B cell (primary cell): ENCODE data around the gene NECTIN1. TPM values are rescaled to one million over a fixed set of nuclear protein-coding genes. Genes with fewer than 3 reads are reported as not detected.

Experiments
- ATAC-seq: fragments of 200-7000 bp; cut with Tn5 transposase; one replicate; pipeline ENCODE4 v1.10.0; 2021; ENCODE audit warnings: low read depth, mild to moderate bottlenecking, moderate number of reproducible peaks, moderate library complexity
- CTCF ChIA-PET: fragments of 350-600 bp; sonication (Branson Sonifier 250); formaldehyde crosslinking; loops from one replicate; lab custom pipeline; 2021; ENCODE audit warnings: antibody characterized with exemption, inconsistent platforms; lab: Charles Lee
- POLR2A ChIA-PET: fragments of 350-600 bp; sonication (Branson Sonifier 250); formaldehyde crosslinking; loops from one replicate; lab custom pipeline; 2021; ENCODE audit warnings: antibody characterized with exemption; lab: Charles Lee
- DNase-seq: peaks from one replicate; pipeline ENCODE4 v3.0.0; 2013
- H2AFZ ChIP-seq: 2 replicates; pipeline ENCODE4 v1.6.1; 2012; ENCODE audit warnings: mild to moderate bottlenecking, low read depth, low read length; ENCODE audit not compliant: insufficient read depth, poor library complexity, severe bottlenecking
- H3K27ac ChIP-seq, 2 donors: 1 replicate in 1 of 2; 2 replicates in 1 of 2; pipeline ENCODE4 v1.5.1; 2012 to 2013; ENCODE audit warnings: low read length in 2 of 2, mild to moderate bottlenecking in 2 of 2, moderate library complexity in 1 of 2
- H3K27me3 ChIP-seq, 4 experiments: fragments of 200-600 bp in 1 of 4; sonication (generic) in 1 of 4; replicated peaks in 1 of 4; 1 replicate in 2 of 4; 2 replicates in 2 of 4; pipeline versions ENCODE4 v1.6.1 to v1.7.0; 2013 to 2016; ENCODE audit warnings: low read length in 3 of 4, mild to moderate bottlenecking in 2 of 4, mixed read lengths in 1 of 4, moderate library complexity in 1 of 4; ENCODE audit not compliant: insufficient read depth in 4 of 4, control insufficient read depth in 3 of 4; ENCODE audit errors: control extremely low read depth in 1 of 4
- H3K36me3 ChIP-seq, 2 experiments: replicated peaks in 1 of 2; 1 replicate in 1 of 2; 2 replicates in 1 of 2; pipeline versions ENCODE4 v1.6.1 to v1.7.1; 2013; ENCODE audit warnings: low read length in 1 of 2; ENCODE audit not compliant: insufficient read depth in 2 of 2, control insufficient read depth in 1 of 2; ENCODE audit errors: control extremely low read depth in 1 of 2, extremely low read depth in 1 of 2
- H3K4me1 ChIP-seq, 2 donors: fragments of 200-600 bp in 1 of 2; sonication (generic) in 1 of 2; 1 replicate in 1 of 2; 2 replicates in 1 of 2; pipeline versions ENCODE4 v1.5.1 to v1.6.1; 2013 to 2017; ENCODE audit warnings: low read length in 2 of 2; ENCODE audit not compliant: control insufficient read depth in 2 of 2, insufficient read depth in 2 of 2
- H3K4me2 ChIP-seq: replicated peaks from 2 replicates; pipeline ENCODE3; 2012; ENCODE audit warnings: mild to moderate bottlenecking, low read depth, low read length; ENCODE audit not compliant: poor library complexity, severe bottlenecking
- H3K4me3 ChIP-seq, 5 experiments: fragments of 200-600 bp in 1 of 5; sonication (generic) in 1 of 5; 1 replicate in 3 of 5; 2 replicates in 2 of 5; pipeline versions ENCODE4 v1.5.1 to v1.7.0; 2011 to 2016; ENCODE audit warnings: low read length in 4 of 5, mild to moderate bottlenecking in 4 of 5, low read depth in 2 of 5, control low read depth in 1 of 5, moderate library complexity in 1 of 5; ENCODE audit not compliant: insufficient read depth in 1 of 5; ENCODE audit errors: control extremely low read depth in 1 of 5, extremely low read depth in 1 of 5
- H3K79me2 ChIP-seq: fragments of 200-600 bp; sonication (generic); one replicate; pipeline ENCODE4 v1.6.0; 2016; ENCODE audit warnings: low read length; ENCODE audit not compliant: control insufficient read depth, insufficient read depth
- H3K9ac ChIP-seq: fragments of 200-600 bp; sonication (generic); 2 replicates; pipeline ENCODE4 v1.6.1; 2017; ENCODE audit warnings: mild to moderate bottlenecking, low read length, moderate library complexity
- H3K9me3 ChIP-seq, 3 donors: one replicate each; pipeline versions ENCODE4 v1.6.1 to v1.7.1; 2013; ENCODE audit warnings: low read length in 2 of 3; ENCODE audit not compliant: control insufficient read depth in 2 of 3, insufficient read depth in 1 of 3; ENCODE audit errors: control extremely low read depth in 1 of 3
- H4K20me1 ChIP-seq: 2 replicates; pipeline ENCODE4 v1.6.0; 2012; ENCODE audit warnings: mild to moderate bottlenecking, low read length; ENCODE audit not compliant: insufficient read depth, control insufficient read depth, poor library complexity, severe bottlenecking
- H3K27ac Mint-ChIP-seq: one replicate; pipeline ENCODE4 v1.8.0; 2021; ENCODE audit warnings: mixed read lengths
- H3K27me3 Mint-ChIP-seq: one replicate; pipeline ENCODE4 v1.8.0; 2021; ENCODE audit warnings: mixed read lengths
- H3K4me1 Mint-ChIP-seq: one replicate; pipeline ENCODE4 v1.8.0; 2021; ENCODE audit warnings: mixed read lengths
- H3K4me3 Mint-ChIP-seq: one replicate; pipeline ENCODE4 v1.8.0; 2021; ENCODE audit warnings: mixed read lengths
- H3K9me3 Mint-ChIP-seq: one replicate; pipeline ENCODE4 v1.8.0; 2022; ENCODE audit warnings: mixed read lengths; ENCODE audit not compliant: insufficient read depth
- EZH2 ChIP-seq: IDR thresholded peaks from 2 replicates; pipeline ENCODE4 v1.6.1; 2012; ENCODE audit warnings: borderline replicate concordance, low read depth, mild to moderate bottlenecking, moderate library complexity, low read length; ENCODE audit not compliant: insufficient read depth, poor library complexity, severe bottlenecking
- WGBS: methylation state at CpG from one replicate; pipeline ENCODE4 v1.1.5; 2013; ENCODE audit warnings: missing lambda C conversion rate; ENCODE audit not compliant: insufficient coverage; 5-methylcytosine and 5-hydroxymethylcytosine counted together
- intact Hi-C: fragments of 100-400 bp; cut with micrococcal nuclease; formaldehyde crosslinking; loops from one replicate; pipeline ENCODE4 v1.10.0; 2022
- polyA plus RNA-seq: library from polyadenylated mRNA; depleted of rRNA; stranded (reverse); fragments of >200 nt; gene quantifications from 2 replicates; pipeline ENCODE4 v1.2.3, GENCODE V29; 2012
- total RNA-seq, 2 donors: library from RNA; stranded (reverse); fragments of 120-200 nt in 1 of 2; gene quantifications; 1 replicate in 1 of 2; 2 replicates in 1 of 2; pipeline versions ENCODE4 v1.2.3 to v1.2.4, GENCODE V29; 2013 to 2022
- TF ChIP-seq, protein P1 (sequence below): fragments of 200-600 bp; IDR thresholded peaks from one replicate; pipeline ENCODE4 v1.8.0; 2022; ENCODE audit warnings: antibody characterized with exemption, mild to moderate bottlenecking

The NECTIN1 gene
- total and polyA plus RNA-seq, 2 donors (not counting 1 experiment from before 2014, with no cell fraction given) = 2.1 to 3.9 TPM

DNA sequence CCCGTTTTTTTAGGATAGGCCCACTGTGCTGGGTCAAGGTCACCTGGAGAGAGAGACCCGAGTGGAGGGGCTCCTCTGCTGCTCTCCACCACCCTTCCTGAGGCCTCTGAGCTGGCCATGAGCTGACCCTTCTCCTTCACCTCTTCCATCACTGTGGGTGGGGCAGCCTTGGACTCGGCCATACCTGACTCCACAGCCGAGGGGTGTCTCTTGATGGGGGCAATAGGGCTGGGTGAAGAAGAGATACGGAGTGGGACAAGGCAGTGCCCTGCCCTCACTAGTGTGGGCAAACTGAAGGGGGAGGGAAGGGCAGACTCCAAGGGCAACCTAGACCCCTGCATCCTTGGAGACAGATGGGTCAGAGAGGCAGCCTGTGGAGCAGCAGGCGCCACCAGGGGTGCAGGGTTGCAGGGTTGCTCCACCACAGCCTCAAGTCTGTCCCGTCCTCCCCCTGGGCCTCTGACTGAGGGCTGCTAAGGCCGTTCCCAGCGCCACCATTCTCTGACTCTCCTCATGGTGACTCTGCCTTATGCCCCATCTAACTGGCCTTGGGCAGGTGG, 20.1 kb upstream of the NECTIN1 start:
- WGBS = 85% methylated on average over 9 of the region's 9 CpGs
- Mint-ChIP-seq H3K4me3 (no peak overlapping the region), H3K27ac (no peak overlapping the region), H3K27me3 (peaks cover 21% of the 10 kb centered on the region), H3K4me1 (peaks cover 28% of the 10 kb centered on the region), H3K9me3 (no peaks in the 10 kb centered on the region)
- no peaks in the 10 kb centered on the region for H3K36me3 ChIP-seq
- peaks cover 0 to 3% (median 0%) of the 10 kb centered on the region in 4 experiments for H3K27me3 ChIP-seq
- H3K9ac ChIP-seq = no peak overlapping the region
- no peak for DNase-seq
- ChIA-PET CTCF (interaction anchor here (0.9 to 5.3 kb wide), 2 partner anchors 16 to 20 kb away, joined by 3 to 37 read pairs; partner anchors contain the start of gene NECTIN1), POLR2A (no interaction called here)
- no peak for ATAC-seq
- H3K4me2 ChIP-seq = no peak overlapping the region
- H3K9me3 ChIP-seq = no peaks in the 10 kb centered on the region
- no peaks in the 10 kb centered on the region for H4K20me1 ChIP-seq
- no peak overlapping the region for H2AFZ ChIP-seq
- intact Hi-C loops = no loop called here
- peaks cover 30 to 32% of the 10 kb centered on the region in 2 donors for H3K4me1 ChIP-seq
- no peak overlapping the region for H3K27ac ChIP-seq
- H3K4me3 ChIP-seq = no peak overlapping the region
- no peak for TF ChIP-seq EZH2
- TF ChIP-seq, protein P1, sequence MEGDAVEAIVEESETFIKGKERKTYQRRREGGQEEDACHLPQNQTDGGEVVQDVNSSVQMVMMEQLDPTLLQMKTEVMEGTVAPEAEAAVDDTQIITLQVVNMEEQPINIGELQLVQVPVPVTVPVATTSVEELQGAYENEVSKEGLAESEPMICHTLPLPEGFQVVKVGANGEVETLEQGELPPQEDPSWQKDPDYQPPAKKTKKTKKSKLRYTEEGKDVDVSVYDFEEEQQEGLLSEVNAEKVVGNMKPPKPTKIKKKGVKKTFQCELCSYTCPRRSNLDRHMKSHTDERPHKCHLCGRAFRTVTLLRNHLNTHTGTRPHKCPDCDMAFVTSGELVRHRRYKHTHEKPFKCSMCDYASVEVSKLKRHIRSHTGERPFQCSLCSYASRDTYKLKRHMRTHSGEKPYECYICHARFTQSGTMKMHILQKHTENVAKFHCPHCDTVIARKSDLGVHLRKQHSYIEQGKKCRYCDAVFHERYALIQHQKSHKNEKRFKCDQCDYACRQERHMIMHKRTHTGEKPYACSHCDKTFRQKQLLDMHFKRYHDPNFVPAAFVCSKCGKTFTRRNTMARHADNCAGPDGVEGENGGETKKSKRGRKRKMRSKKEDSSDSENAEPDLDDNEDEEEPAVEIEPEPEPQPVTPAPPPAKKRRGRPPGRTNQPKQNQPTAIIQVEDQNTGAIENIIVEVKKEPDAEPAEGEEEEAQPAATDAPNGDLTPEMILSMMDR = no peak
- no peaks in the 10 kb centered on the region for H3K79me2 ChIP-seq

DNA sequence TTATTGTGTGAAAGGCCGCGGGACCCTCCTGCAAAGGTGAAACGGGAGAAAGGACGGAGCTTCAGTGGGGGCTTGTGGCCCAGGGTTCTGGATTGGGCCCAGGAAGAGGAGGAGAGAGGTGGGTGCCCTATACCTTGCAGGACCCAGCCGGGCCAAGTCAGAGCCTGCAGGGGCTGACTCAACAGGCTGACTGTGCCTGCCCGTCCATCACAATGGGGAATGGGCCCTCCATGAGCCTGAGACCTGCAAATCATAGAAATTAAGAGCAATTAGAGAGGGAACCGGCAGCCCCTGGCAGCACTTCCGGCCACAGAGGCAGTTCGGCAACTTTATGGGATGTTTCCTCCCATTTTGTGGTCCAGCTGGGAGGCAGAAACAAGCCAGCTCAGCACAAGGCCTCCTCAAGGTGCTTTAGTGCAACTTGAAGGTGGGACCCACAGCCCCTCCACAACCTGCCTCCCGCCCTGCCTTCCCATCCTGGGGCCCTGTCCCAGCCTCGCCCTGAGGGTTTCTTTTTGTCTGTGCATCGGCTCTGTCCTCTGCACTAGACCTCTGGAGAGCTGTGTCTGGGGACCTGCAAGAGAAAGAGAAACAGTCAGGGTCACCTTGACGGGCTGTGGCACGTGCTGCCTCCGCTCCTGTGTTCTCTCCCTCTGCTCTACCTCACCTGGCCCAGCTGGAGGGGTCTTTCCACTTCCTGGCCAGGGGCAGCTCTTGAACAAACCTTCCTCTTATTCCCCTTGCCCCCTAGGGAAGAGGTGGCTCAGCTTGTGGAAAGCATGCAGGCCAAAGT, 19.1 kb upstream of the NECTIN1 start:
- Histone ChIP-seq H3K9ac (no peak overlapping the region), H3K27me3 (peaks cover 0 to 10% (median 1%) of the 10 kb centered on the region in 4 experiments), H2AFZ (no peak overlapping the region), H3K9me3 (no peaks in the 10 kb centered on the region), H3K4me1 (peaks cover 21 to 25% of the 10 kb centered on the region in 2 donors), H3K4me2 (no peak overlapping the region), H4K20me1 (no peaks in the 10 kb centered on the region), H3K27ac (no peak overlapping the region), H3K36me3 (no peaks in the 10 kb centered on the region), H3K4me3 (no peak overlapping the region), H3K79me2 (no peaks in the 10 kb centered on the region)
- DNase-seq (no peak), ATAC-seq (no peak)
- Mint-ChIP-seq H3K27me3 (peaks cover 29% of the 10 kb centered on the region), H3K4me3 (no peak overlapping the region), H3K4me1 (peaks cover 22% of the 10 kb centered on the region), H3K9me3 (no peaks in the 10 kb centered on the region), H3K27ac (no peak overlapping the region)
- 87% methylated on average over 13 of the region's 15 CpGs for WGBS
- CTCF ChIA-PET = interaction anchor here (0.9 to 5.3 kb wide), 2 partner anchors 15 to 19 kb away, joined by 3 to 37 read pairs; partner anchors contain the start of gene NECTIN1
- TF ChIP-seq, protein P1 = no peak
- TF ChIP-seq EZH2 = no peak
- POLR2A ChIA-PET = no interaction called here
- intact Hi-C loops = no loop called here
